Dedifferentiated amniotic fluid mesenchymal stem cell (primary cell): ENCODE measurements around the gene CADM4.
"Not testable (repeated sequence)": the region's sequence is repeated elsewhere in the genome, so short reads cannot be mapped to it uniquely, and the experiment has no call there.

Source experiments
- DNase-seq: peaks from one replicate; pipeline ENCODE4 v3.0.0-alpha.2; 2016; ENCODE audit errors: extremely low spot score

CADM4 gene

DNA sequence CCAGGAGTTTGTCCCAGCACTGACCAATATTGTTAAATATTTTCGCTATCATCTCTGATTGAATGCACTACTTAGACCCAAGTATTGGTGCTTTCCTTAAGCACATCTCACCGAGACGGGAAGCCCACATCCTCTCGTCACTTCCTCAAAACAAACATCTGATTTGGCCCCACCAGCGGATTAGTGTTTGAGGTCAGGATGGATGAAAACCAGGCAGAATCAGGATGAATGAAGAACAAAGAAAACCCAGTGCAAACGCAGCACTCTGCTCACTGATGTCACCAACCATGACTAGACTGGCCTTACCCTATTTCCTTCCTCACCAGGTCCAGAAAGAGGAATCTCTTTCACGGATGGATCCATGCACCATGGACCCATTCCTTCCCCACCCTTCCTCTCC, 24.4 kb upstream of the CADM4 start:
- DNase-seq: peak; percentile 4

DNA sequence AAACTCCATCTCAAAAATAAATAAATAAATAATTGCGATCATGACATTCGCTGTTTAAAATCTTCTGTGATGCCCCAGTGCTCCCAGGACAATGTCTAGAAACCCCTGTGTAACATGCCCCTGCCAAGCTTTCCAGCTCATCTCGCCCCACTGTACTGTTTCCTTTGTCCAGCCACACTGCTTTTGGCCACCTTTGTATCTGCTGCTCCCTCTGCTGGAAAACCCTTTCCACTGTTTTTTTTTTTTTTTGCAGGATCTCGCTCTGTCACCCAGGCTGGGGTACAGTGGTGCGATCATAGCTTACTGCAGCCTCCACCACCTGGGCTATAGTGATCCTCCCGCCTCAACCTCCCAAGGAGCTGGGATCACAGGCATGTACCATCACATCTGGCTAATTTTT, 22.8 kb upstream of the CADM4 start:
- peak; percentile 13 for DNase-seq

DNA sequence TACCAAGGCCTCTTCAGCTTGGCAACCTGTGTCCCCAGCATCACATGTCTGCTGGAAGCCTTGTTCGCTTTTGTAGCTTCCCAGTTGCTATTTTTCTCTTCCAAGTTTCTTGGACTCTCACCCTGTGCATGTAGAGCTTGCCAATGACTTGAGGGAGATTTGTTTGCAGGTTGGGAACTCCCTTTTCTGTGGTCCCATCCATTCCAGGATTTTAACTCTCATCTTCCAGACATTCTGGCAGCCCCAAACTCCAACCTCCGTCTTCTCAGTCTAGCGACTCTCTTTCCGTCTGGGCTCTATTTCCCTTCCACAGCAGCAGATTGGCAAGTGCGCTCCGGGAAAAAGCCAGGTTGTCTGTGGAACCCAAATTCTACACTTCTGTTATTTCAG, 21.3 kb upstream of the CADM4 start:
- no peak for DNase-seq

DNA sequence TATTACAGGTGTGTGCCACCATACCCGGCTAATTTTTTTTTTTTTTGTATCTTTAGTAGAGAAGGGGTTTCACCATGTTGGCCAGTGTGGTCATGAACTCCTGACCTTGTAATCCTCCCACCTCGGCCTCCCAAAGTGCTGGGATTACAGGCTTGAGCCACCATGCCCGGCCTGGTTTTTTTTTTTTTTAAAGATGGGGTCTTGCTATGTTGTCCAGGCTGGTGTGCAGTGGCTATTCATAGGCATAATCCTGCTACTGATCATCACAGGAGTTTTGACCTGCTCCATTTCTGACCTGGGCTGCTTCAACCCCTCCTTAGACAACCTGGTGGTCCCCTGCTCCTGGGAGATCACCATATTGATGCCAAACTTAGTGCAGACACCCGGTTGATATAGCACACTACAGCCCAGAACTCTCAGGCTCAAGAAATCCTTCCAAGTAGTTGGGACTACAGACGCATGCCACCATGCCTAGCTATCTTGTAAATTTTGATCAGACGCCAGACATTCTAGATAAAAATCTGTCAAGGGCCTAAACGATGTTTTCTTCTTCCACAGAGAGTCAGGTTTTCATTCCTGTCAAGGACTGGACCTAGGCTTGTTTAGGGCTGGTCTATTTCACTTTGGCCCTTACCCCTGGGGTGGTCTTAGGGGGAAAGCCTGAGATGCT, 20.8 kb upstream of the CADM4 start:
- no peak for DNase-seq

DNA sequence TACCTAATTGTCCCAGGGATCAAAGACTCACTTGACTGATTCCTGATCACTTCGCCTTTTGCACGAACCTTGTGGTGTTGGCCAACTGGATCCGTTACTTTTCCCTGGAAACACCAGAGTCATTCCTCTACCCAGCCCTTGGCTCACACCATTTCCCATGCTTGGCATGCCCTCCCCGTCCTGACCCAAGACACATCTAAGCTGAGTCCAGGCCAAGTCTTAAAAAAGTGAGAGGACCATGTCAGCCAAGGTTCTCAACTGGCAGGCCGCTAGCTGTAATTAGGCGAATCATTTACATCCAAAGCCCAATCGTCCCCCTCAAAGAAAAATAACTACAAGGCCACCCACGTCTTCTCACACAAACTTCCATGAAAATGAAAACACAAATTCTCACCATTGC, 18.8 kb upstream of the CADM4 start:
- no peak for DNase-seq

DNA sequence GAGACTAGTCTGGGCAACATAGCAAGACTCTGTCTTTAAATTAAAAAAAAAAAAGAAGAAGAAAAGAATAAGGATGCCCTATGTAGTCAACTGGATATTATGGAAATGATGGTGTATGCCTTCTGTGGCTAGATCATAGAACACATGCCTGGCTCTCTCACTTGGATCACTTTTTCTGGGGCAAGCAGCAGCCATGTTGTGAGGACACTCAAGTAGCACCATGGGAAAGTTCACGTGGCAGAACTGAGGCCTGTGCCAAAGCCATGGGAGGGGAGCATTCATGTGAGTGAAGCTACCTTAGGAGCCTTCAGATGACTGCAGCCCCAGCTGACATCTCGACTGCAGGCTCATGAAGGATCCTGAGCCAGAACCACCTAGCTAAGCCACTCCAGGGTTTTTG, 18.4 kb upstream of the CADM4 start:
- no peak for DNase-seq

DNA sequence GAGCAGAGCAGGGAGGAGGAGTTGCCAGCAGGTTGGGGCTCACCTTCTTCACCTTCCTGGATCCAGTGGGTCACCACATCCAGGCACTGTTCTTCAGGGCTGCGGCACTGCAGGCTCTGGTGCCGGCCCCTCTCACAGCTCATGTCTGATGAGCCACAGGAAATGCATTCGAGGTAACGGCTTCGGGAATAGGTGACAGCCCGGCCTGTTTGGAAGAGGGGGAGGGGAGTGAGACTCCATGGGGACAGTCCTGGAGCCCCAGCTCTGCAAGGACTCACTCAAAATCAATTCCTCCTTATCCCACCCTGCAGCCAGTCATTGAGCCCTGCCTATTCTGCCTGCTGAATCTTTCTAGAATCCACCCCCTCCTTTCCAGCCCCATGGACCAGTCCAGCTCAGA, 16.8 kb upstream of the CADM4 start:
- no peak for DNase-seq

DNA sequence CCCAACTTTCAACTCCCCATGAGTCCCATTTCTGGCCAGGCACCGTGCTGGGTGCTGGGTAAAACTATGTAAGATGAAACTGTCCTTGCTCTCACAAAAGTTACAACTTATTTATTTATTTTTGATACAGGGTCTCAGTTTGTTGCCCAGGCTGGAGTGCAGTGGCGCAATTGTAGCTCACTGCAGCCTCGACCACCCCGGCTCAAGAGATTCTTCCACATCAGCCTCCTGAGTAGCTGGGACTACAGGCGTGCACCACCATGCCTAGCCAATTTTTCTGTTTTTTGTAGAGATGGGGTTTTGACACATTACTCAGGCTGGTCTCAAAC, 12.9 kb upstream of the CADM4 start:
- DNase-seq: no peak

DNA sequence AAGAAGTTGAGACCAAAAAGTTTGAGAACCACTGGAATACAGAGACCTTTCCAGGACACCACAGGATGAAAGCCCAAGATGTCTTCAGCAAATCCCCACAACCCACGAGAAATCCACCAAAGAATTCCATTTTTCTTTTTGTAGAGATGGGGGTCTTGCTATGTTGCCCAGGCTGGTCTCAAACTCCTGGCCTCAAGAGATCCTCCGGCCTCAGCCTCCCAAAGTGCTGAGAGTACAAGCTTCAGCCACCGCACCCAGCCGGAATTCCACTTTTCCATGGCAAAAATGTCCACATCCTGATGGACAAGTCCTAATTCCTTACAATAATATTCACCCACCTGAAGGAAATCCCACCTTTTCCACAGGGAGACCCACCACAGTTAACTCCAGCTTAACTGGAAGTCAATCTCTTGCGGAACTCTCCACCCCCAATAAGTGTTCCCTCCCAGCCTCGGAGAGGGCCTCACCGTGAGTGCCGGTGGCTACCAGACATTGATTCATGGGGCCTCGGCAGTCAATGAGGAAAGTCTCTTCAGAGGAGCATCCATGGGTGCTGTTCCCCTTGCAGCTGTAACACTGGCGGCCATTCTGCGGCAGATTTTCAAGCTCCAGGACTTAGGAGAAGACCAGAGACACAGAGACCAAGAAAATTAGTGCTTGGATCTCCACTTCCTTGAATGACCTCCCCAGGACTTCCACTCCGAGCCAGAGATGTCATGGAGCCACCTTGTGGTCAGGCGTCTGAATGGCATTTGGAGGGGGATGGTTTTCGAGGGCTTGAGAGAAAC, 12.3 kb upstream of the CADM4 start:
- peak; percentile 58 for DNase-seq

DNA sequence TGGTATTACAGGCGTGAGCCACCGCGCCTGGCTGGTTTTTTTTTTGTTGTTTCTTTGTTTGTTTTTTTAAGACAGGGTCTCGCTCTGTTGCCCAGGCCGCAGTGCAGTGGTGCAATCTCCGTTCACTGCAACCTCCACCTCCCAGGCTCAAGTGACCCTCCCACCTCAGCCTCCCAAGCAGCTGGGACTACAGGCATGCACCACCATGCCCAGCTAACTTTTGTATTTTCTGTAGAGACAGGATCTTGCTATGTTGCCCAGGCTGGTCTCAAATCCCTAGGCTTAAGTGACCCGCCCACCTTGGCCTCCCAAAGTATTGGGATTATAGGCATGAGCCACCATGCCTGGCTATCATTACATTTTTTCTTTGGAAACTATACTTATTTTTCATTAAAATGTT, 10.6 kb upstream of the CADM4 start:
- DNase-seq: not testable (repeated sequence)

DNA sequence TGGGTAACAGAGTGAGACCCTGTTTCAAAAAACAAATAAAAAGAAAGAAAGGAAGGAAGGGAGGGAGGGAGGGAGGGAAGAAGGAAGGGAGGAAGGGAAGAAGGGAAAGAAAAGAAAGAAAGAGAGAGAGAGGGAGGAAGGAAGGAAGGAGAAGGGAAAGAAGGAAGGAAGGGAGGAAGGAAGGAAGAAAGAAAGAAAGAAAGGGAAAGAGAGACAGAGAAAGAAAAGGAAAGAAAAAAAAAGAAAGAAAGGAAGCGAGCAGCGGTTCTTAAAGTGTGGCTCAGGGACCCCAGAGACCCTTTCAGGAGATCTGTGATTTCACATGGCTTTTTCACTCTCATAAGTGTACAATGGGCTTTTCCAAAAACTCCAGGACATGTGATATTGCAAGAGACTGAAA, 9.9 kb upstream of the CADM4 start:
- DNase-seq: no peak

DNA sequence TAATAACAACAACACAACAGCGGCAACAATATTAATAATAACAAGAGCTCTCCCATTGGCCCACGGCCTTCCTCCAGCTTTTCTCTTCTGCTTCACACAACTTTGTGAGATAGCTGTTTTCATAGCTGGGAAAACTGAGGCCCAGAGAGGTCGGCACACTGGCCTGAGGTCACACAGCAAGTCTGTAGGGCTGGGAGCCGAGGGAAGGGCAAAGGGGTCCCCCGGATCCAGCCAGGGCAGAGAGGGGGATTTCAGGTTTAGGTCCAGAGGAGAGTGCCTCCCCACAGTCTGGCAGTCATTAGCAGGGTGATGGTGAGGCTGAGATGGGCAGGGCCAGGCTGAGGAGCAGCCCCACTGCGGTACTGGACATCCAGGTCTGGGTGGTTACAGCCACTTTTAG, 9.0 kb upstream of the CADM4 start:
- DNase-seq: no peak

DNA sequence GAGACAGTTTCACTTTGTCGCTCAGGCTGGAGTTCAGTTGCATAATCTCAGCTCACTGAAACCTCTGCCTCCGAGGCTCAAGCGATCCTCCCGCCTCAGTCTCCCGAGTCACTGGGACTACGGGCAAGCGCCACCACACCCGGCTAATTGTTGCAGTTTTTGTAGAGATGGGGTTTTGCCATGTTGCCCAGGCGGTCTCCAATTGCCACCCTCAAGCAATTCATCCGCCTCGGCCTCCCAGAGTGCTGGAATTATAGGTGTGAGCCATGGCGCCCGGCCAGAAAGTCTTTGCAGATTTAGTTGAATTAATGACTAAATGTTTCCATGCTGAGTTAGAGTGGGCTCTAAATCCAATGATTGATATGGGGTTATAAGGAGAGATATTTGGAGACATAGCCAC, 4.5 kb upstream of the CADM4 start:
- DNase-seq: no peak

DNA sequence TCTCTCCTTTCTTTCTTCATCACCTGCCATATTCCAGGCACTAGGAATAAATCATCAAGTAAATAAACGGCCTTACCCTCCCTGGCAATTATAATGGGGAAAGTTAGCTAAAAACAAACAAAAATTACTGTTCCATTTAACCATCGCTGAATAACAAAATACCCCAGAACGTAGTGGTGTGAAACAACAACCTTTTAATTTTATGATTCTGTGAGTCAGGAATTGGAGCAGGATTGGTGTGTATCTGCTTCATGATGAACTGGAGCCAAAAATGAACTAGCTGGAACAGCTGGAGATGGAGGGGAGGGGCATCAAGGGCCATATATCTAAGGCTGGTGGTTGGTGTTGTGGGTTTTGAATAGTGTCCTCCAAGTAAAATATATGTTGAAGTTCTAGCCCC, 3.7 kb upstream of the CADM4 start:
- DNase-seq: no peak

DNA sequence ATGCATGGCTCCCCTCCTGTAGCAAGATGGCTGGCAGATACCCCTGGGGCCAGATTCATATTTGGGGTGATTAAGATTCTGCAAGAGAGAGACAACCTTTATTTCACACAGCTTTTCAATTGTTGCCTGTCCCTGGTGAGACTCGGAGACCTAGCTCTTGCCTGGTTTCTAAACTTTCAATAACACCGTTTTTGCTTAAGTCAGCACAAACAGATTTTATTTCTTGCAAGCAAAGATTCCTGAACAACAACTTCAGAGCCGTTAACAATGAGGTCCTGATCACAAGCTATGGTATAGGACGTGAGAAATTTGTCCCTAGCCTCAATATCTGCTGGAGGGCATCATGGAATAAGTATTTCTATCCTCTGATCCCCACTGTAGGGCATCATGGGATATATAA, 2.9 kb upstream of the CADM4 start:
- DNase-seq: no peak

DNA sequence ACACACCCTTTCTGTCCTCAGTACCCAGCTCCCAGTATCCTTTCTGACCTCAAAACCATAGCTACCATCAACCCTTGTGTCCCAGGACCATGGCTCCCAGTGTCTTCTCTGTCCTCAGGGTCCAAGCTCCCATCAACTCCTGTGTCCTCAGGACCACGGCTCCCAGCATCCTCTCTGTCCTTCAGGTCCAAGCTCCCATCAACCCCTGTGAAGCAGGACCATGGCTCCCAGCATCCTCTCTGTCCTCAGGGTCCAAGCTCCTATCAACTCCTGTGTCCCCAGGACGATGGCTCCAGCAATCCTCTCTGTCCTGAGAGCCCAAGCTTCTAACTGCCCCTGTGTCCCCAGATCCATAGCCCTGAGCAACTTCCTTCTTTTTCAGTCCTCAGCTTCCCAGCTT, 1.7 kb upstream of the CADM4 start:
- no peak for DNase-seq

DNA sequence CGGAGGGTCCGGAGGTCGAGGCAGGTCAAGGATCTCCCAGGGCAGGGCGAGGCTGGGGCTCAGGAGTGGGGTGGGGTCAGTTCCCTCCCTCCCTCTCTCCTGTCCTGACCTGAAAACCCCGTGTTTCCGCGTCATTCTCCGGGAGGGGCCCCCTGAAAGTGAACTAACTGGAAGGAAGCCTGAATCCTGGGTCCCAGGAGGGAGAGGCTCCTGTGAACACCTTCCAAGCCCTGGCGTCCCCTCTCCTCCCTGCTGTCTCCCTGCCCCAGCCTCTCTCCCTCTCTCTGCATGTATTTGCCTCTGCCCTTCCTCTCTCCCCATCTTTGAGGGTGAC, 741 bp upstream of the CADM4 start:
- no peak for DNase-seq

DNA sequence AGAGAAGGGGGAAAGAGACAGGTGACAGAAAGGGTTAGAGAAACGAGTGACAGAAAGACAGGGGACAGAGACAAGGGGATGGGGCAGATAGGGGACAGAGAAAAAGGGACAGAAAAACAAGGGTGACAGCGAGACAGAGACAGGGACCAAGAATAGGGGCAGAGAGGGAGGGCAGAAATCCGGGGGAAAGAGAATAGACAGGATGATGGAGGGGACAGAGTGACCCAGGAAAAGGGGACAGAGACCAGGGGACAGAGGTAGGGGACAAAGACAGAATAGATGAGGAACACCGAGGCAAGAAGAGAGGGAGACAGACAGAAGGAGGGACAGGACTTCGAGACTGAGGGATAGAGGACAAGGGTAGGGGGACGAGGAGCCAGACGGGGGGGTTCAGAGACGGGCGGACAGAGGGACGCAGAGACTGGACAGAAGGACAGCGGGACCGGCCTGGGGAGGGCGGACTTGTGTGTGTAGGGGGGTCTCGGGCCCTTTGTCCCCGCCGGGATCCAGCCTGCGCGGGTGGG, 593 bp downstream of the CADM4 start:
- no peak for DNase-seq

DNA sequence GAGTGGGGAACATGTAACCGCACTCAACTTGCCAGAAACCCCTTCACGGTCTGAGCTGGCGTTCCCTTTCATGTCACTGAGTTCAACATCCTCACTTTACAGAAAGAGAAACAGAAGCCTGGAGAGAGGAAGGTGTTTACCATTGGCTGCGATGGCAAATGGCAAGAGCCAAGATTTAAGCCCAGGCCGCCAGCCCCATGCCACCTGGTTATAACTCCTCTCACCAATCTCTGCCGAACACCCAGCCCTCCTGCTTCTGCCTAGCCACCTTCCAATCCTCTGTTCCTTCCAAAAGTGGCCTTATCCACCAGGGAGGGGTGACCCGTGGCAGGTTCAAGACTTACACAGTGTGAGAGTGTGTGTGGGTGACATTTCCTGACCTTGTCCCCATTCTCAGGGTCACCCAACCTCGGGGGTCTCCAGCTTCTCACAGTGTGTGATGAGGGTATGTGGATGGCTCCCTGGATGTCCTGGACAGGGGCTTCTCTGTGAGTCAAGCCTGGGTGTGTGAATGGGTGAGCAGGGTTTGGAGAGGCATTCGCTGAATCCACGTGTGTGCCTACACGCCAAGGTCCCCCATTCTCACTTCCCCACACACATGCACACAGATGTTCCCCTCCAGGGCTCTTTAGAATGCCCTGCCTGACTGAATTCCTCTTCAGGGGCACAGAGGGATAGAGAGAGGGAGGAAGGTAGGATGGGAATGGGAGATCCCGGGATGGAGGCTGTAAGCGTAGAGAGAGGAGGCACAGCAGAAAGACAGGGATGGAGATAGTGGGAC, 1.2 kb downstream of the CADM4 start:
- DNase-seq: no peak

DNA sequence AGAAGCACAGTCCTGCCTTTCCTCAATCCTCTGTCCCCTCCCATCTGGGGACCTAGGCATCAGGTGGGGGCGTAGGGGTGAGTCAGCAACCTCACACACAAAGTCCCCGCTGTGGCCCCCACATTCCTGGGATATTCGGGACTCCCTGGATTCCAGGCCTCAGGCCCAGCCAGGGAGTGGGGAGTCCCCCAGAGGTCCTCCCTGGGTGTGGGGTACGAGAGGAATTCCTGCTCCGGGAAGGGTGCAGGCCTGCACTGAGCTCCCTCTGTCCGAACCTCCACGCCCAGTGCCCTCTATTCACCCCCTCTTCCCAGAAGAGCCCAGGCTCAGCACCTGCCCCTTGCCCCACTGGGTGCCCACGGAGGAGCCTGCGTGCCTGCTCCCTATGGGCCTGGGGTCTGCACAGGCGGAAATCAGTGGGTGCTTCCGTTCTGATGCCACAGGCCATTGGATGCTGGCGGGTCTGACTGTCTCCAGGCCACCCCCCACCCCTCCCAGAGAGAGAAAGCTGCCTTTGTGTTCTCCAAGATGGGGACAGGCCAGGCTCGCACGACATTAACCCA, 3.4 kb downstream of the CADM4 start:
- no peak for DNase-seq

DNA sequence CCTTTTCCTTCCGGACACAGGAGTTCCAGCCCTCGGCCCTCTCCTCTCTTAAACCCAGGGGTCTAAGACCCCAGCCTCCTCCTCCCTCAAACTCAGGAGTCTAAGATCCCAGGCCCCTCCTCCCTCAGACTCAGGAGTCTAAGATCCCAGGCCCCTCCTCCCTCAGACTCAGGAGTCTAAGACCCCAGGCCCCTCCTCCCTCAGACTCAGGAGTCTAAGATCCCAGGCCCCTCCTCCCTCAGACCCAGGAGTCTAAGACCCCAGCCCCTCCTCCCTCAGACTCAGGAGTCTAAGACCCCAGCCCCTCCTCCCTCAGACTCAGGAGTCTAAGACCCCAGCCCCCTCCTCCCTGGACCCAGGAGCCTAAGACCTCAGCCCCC, 4.1 kb downstream of the CADM4 start:
- DNase-seq: not testable (repeated sequence)

DNA sequence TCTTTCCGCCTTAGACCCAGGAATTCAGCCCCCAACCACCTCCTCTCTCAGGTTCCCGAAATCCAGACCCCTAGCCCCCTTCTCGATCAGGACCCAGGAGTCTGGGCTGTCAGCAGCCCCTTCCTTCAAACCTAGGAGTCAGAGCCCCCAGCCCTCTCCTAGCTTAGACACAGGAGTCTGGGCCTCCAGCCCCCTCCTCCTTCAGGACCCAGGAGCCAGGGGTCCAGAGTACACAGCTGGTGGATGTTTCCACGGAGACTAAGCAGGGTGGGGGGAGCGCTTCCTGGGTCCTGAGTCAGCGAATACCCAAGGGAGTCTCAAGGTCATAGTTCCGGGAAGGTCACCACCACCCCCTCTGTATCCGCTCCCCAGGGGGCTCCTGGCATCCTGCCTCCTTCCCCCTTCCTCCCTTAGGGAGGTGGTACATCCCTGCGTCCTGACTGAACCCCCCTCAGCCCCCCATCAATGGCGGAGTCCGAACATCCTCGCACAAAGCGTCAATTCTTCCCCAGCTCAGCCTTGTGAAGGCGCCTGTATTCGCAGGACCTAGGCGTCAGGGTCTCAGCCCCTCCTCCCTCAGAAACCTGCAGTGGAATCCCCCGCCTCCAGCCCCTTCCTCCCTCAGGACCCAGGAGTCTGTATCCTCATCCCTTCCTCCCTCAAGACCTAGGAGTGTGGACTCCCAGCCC, 4.6 kb downstream of the CADM4 start:
- DNase-seq: no peak
